HepG2 (cell line): Measurements from ENCODE around the gene CLDN20.

Experiments
- EP300 ChIP-seq, 3 experiments: sonication (generic) in 1 of 3; formaldehyde crosslinking in 1 of 3; IDR thresholded peaks; 2 replicates each; pipeline versions ENCODE4 v1.5.1 to v1.6.1; 2011 to 2020; ENCODE audit warnings: low read depth in 2 of 3, low read length in 2 of 3, borderline replicate concordance in 1 of 3, improper control_type of control experiment in 1 of 3, mild to moderate bottlenecking in 1 of 3, missing genetic modification reagents in 1 of 3, moderate library complexity in 1 of 3
- FOXM1 ChIP-seq: sonication (generic); formaldehyde crosslinking; IDR thresholded peaks from 2 replicates; pipeline ENCODE4 v1.5.0; 2020; ENCODE audit warnings: missing genetic modification reagents
- KDM1A ChIP-seq: IDR thresholded peaks from 2 replicates; pipeline ENCODE4 v1.6.1; 2016; ENCODE audit warnings: missing compliant biosample characterization
- RAD21 ChIP-seq: fragments of 450-650 bp; formaldehyde crosslinking; IDR thresholded peaks from 2 replicates; pipeline ENCODE4 v1.5.0; 2020; ENCODE audit warnings: mild to moderate bottlenecking
- RBAK ChIP-seq: sonication (generic); formaldehyde crosslinking; IDR thresholded peaks from 2 replicates; pipeline ENCODE4 v1.5.1; 2020; ENCODE audit warnings: mild to moderate bottlenecking, missing genetic modification reagents
- STAT6 ChIP-seq: sonication (generic); formaldehyde crosslinking; IDR thresholded peaks from 2 replicates; pipeline ENCODE4 v1.4.0; 2020; ENCODE audit warnings: missing genetic modification reagents, mild to moderate bottlenecking, borderline replicate concordance
- ZZZ3 ChIP-seq: sonication (generic); formaldehyde crosslinking; IDR thresholded peaks from 2 replicates; pipeline ENCODE4 v1.4.0; 2020; ENCODE audit warnings: missing genetic modification reagents, mild to moderate bottlenecking, borderline replicate concordance
- TF ChIP-seq, protein P1 (sequence below): sonication (generic); formaldehyde crosslinking; IDR thresholded peaks from 2 replicates; pipeline ENCODE4 v1.5.0; 2020; ENCODE audit warnings: mild to moderate bottlenecking, missing genetic modification reagents, moderate library complexity

DNA sequence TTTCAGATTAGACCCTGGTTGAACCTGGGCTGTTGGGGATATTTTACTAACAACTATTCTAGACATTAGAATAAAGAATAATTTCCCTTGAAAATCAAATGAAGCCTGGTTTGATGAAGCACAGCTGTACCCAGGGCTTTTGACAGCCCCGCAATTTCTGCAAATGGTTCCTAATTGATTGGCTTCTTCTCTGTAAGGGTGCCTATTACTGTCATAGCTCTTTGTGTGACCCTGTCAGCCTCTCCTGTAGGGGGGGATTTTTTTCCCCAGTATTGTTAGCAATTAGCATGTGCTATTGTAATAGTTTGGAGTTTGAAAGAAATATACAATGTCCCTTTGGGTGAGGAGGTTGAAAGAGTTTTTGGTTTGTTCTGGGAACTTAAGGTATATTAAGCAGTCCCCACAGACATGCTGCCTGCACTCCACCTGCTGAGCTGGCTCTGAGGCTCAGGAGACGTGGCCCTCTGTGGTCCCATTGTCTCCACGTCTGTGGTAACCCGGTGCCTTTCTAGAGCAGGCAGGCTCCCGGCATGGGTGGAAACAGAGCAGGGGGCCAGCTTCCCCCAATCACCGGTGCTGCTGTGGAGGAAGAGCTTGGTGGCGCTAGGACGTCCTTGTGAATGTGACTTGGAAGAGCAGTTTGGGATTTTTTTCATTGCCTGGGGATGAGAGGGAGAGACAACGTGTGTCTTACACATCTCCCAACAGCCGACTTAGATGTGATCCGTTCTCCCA is 47.3 kb upstream of the CLDN20 start:
- TF ChIP-seq ZZZ3 (CRISPR knock-in tag): no peak
- TF ChIP-seq RAD21 (CRISPR knock-in tag): no peak
- no peak for TF ChIP-seq FOXM1
- no peak for TF ChIP-seq KDM1A
- TF ChIP-seq, protein P1, sequence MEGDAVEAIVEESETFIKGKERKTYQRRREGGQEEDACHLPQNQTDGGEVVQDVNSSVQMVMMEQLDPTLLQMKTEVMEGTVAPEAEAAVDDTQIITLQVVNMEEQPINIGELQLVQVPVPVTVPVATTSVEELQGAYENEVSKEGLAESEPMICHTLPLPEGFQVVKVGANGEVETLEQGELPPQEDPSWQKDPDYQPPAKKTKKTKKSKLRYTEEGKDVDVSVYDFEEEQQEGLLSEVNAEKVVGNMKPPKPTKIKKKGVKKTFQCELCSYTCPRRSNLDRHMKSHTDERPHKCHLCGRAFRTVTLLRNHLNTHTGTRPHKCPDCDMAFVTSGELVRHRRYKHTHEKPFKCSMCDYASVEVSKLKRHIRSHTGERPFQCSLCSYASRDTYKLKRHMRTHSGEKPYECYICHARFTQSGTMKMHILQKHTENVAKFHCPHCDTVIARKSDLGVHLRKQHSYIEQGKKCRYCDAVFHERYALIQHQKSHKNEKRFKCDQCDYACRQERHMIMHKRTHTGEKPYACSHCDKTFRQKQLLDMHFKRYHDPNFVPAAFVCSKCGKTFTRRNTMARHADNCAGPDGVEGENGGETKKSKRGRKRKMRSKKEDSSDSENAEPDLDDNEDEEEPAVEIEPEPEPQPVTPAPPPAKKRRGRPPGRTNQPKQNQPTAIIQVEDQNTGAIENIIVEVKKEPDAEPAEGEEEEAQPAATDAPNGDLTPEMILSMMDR (CRISPR knock-in tag): no peak
- TF ChIP-seq EP300 (IDR thresholded peaks at IDR 0.05; ENCODE audit: low read depth in 2 of 2, low read length in 2 of 2): no peak
- no peak for TF ChIP-seq EP300 (CRISPR knock-in tag; IDR thresholded peaks at IDR 0.05; ENCODE audit: borderline replicate concordance)
- no peak for TF ChIP-seq STAT6 (CRISPR knock-in tag)
- no peak for TF ChIP-seq RBAK (CRISPR knock-in tag)
